Pancreas (tissue), 10 donors: ENCODE results near the gene WDR33. TPM values are rescaled to one million over a fixed set of nuclear protein-coding genes. Genes with fewer than 3 reads are reported as not detected.

ENCODE experiments used
- ATAC-seq, 4 donors: fragments of 200-7000 bp; cut with Tn5 transposase; one replicate each; pipeline versions ENCODE4 v1.8.0 to v1.9.1; 2020; ENCODE audit warnings: mild to moderate bottlenecking in 4 of 4, moderate library complexity in 4 of 4
- DNase-seq, 6 donors: peaks; one replicate each; pipeline ENCODE4 v3.0.0-alpha.2; 2020
- FAIRE-seq: peaks from 2 replicates; lab custom pipeline; 2012; peaks lifted over from hg19 to GRCh38; lab: Jason Lieb, UNC
- H3K27ac ChIP-seq, 4 donors: fragments of 200-600 bp; sonication (generic); 1 replicate in 3 of 4; 2 replicates in 1 of 4; pipeline versions ENCODE4 v1.5.0 to v1.8.0; 2020
- H3K27me3 ChIP-seq, 4 donors: fragments of 200-600 bp; one replicate each; pipeline ENCODE4 v1.8.0; 2021
- H3K36me3 ChIP-seq, 3 donors: fragments of 200-600 bp; sonication (generic) in 1 of 3; one replicate each; pipeline versions ENCODE4 v1.5.0 to v1.8.0; 2020 to 2021
- H3K4me1 ChIP-seq, 3 donors: fragments of 200-600 bp; one replicate each; pipeline ENCODE4 v1.8.0; 2021
- H3K4me3 ChIP-seq, 4 donors: fragments of 200-600 bp; sonication (generic) in 2 of 4; one replicate each; pipeline versions ENCODE4 v1.5.0 to v1.8.0; 2020 to 2021
- H3K9me3 ChIP-seq, 4 donors: fragments of 200-600 bp; one replicate each; pipeline ENCODE4 v1.8.0; 2021
- CTCF ChIP-seq, 4 donors: fragments of 200-600 bp; sonication (generic) in 3 of 4; IDR thresholded peaks; one replicate each; pipeline versions ENCODE4 v1.5.0 to v1.8.0; 2021; ENCODE audit warnings: antibody characterized with exemption in 4 of 4
- WGBS, 2 donors: extraction: QIAGEN DNeasy Blood & Tissue Kit; methylation state at CpG; one replicate each; pipeline ENCODE4 v1.1.7; 2013; 5-methylcytosine and 5-hydroxymethylcytosine counted together
- intact Hi-C, 3 donors: fragments of 100-400 bp; cut with DNase I; formaldehyde crosslinking; loops; one replicate each; pipeline versions ENCODE4 v1.11.1 to v1.14.2; 2022
- polyA plus RNA-seq, 2 donors: library from polyadenylated mRNA; stranded (reverse); fragments of 200-250 nt; gene quantifications; one replicate each; pipeline ENCODE4 v1.2.3, GENCODE V29; 2013
- total RNA-seq, 6 donors: library from RNA; stranded (reverse); fragmentation: NEBNext Ultra II Directional in 4 of 6; extraction: Animal tissue kit (Norgen Biotek cat#: 25700) in 4 of 6; gene quantifications; one replicate each; pipeline versions ENCODE4 v1.2.1 to v1.2.4, GENCODE V29; 2021 to 2023
- donor health status: healthy with polysubstance abuse.
- donor health status: DM: no; HTN: no; CAD: no; lungs with moderate emphysema.
- donor health status: DM: no; HTN: no; CAD: no.
- donor health status: control.
- donor health status: control.
- donor health status: Bipolar disorder and iron deficiency.
- donor health status: DM: yes; HTN: yes; CAD: no.
- donor health status: DM: no; HTN: no; CAD: no.
- donor health status: DM: no; HTN: no; CAD: no.
- donor health status: DM: yes; HTN: yes; CAD: no.

Gene WDR33
- total and polyA plus RNA-seq, 8 donors, result 8.9 to 29.6 (median 17.7) TPM

DNA sequence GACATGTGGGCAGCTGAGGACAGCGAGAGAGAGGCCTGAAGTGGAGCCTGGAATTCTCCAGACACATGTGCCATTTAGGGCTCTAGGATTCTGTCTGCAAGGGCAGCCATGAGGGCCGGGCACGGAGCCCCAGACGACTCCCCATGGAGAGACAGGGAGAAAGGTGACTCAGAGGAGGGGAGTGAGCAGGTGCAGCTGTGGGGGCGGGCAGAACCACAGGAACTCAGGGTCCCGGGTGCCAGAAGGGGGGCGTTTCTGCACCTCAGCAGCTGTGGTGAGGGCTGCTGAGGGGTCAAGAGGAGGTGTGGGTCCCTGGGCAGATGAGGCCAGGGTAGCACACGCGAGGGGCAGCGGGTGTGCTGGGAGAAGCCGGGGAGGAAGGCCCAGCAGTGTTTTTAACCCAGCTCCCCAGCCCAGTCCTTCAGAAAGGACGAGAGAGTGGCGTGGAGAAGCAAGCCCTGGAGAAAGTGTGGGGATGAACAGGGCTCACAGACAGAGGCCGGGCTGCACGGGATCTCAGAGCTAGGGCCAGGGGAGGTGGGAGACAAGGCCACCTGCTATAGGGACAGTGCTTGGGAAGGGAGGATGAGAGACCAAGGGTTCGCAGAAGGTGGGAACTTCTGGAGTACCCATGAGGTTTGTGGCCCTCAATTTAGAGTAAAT, 157.4 kb downstream of the WDR33 start:
- Histone ChIP-seq H3K4me1 (peaks cover 0 to 3% (median 0%) of the 10 kb centered on the region in 3 donors), H3K4me3 (no peak overlapping the region), H3K36me3 (no peaks in the 10 kb centered on the region), H3K27ac (no peak overlapping the region), H3K9me3 (no peaks in the 10 kb centered on the region), H3K27me3 (no peaks in the 10 kb centered on the region)
- 67 to 77% methylated on average over 16 of the region's 16 CpGs for WGBS, 2 donors
- no peak for ATAC-seq
- TF ChIP-seq CTCF (IDR thresholded peaks at IDR 0.05), result no peak
- intact Hi-C loops, result no loop called here
- DNase-seq, result peak in 2 of 6 donors; percentile 5 to 38
- FAIRE-seq, result no peak

- no peak for TF ChIP-seq CTCF (IDR thresholded peaks at IDR 0.05)
- FAIRE-seq (no peak), ATAC-seq (no peak), DNase-seq (peak in 2 of 6 donors; percentile 9 to 44)
- Histone ChIP-seq H3K27me3 (no peaks in the 10 kb centered on the region), H3K36me3 (no peaks in the 10 kb centered on the region), H3K27ac (no peak overlapping the region), H3K9me3 (no peaks in the 10 kb centered on the region), H3K4me3 (no peak overlapping the region), H3K4me1 (peaks cover 0 to 3% (median 0%) of the 10 kb centered on the region in 3 donors)
- 69 to 70% methylated on average over 25 of the region's 25 CpGs for WGBS, 2 donors
- intact Hi-C loops, result no loop called here
These were observed 158.1 kb downstream of the WDR33 start for GRCh38 chr2:127652786-127653357.

GRCh38 chr2:127651971-127652550, 158.9 kb downstream of the WDR33 start:
- no peak for TF ChIP-seq CTCF (IDR thresholded peaks at IDR 0.05)
- 73% methylated on average over 13 to 14 of the region's 14 CpGs for WGBS, 2 donors
- H3K9me3 ChIP-seq, result no peaks in the 10 kb centered on the region
- peaks cover 0 to 3% (median 0%) of the 10 kb centered on the region in 3 donors for H3K4me1 ChIP-seq
- intact Hi-C loops, result no loop called here
- no peak overlapping the region for H3K27ac ChIP-seq
- FAIRE-seq (no peak), DNase-seq (peak in 2 of 6 donors; percentile 40 to 51), ATAC-seq (peak in 2 of 4 donors; percentile 17 to 33)
- no peaks in the 10 kb centered on the region for H3K36me3 ChIP-seq
- H3K4me3 ChIP-seq, result no peak overlapping the region
- no peaks in the 10 kb centered on the region for H3K27me3 ChIP-seq

DNA sequence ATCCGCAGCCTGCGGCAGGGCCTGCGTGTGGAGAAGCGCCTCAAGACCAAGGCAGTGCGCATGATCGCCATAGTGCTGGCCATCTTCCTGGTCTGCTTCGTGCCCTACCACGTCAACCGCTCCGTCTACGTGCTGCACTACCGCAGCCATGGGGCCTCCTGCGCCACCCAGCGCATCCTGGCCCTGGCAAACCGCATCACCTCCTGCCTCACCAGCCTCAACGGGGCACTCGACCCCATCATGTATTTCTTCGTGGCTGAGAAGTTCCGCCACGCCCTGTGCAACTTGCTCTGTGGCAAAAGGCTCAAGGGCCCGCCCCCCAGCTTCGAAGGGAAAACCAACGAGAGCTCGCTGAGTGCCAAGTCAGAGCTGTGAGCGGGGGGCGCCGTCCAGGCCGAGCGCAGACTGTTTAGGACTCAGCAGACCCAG, 159.6 kb downstream of the WDR33 start:
- no peak for TF ChIP-seq CTCF (IDR thresholded peaks at IDR 0.05)
- Histone ChIP-seq H3K4me1 (peaks cover 0 to 3% (median 0%) of the 10 kb centered on the region in 3 donors), H3K4me3 (no peak overlapping the region), H3K27ac (no peak overlapping the region), H3K9me3 (no peaks in the 10 kb centered on the region), H3K27me3 (no peaks in the 10 kb centered on the region), H3K36me3 (no peaks in the 10 kb centered on the region)
- intact Hi-C loops, result no loop called here
- peak in 2 of 6 donors; percentile 11 to 57 for DNase-seq
- FAIRE-seq, result no peak
- ATAC-seq, result no peak
- 83 to 89% methylated on average over 28 to 29 of the region's 29 CpGs for WGBS, 2 donors

Other genes with a start within 250 kb of the WDR33 start
- gene GPR17, start 165.0 kb downstream of the WDR33 start, total RNA-seq, result not detected
- gene GPR17, start 165.0 kb downstream of the WDR33 start, polyA plus RNA-seq, result 1 to 10 TPM in 1 of 2 donors, under 1 TPM in 1; 0.35 to 1.9 TPM
- 1 to 10 TPM; 2.2 to 8.3 (median 4.0) TPM for gene LIMS2, start 135.6 kb downstream of the WDR33 start, total RNA-seq
- 100 to 1,000 TPM in 1 of 2 donors, 10 to 100 TPM in 1; 77.9 to 139 TPM for gene LIMS2, start 135.6 kb downstream of the WDR33 start, polyA plus RNA-seq
- 1 to 10 TPM; 2.7 to 5.7 (median 3.6) TPM for gene SFT2D3, start 109.7 kb downstream of the WDR33 start, total RNA-seq
- gene SFT2D3, start 109.7 kb downstream of the WDR33 start, polyA plus RNA-seq, result 1 to 10 TPM; 3.6 to 5.5 TPM
- 10 to 100 TPM in 4 of 6 donors, 1 to 10 TPM in 2; 8.6 to 15.7 (median 13.1) TPM for gene POLR2D, start 47.0 kb upstream of the WDR33 start, total RNA-seq
- 1 to 10 TPM; 6.0 to 6.2 TPM for gene POLR2D, start 47.0 kb upstream of the WDR33 start, polyA plus RNA-seq
- gene AMMECR1L, start 74.8 kb upstream of the WDR33 start, total RNA-seq, result 1 to 10 TPM; 5.1 to 8.7 (median 5.6) TPM
- 1 to 10 TPM; 6.3 to 8.9 TPM for gene AMMECR1L, start 74.8 kb upstream of the WDR33 start, polyA plus RNA-seq
- 10 to 100 TPM in 3 of 6 donors, 1 to 10 TPM in 3; 9.0 to 14.1 (median 9.8) TPM for gene SAP130, start 216.9 kb upstream of the WDR33 start, total RNA-seq
- 1 to 10 TPM; 4.5 to 6.8 TPM for gene SAP130, start 216.9 kb upstream of the WDR33 start, polyA plus RNA-seq